ENCODE results near the gene PDGFB. TPM values are rescaled to one million over a fixed set of nuclear protein-coding genes. Genes with fewer than 3 reads are reported as not detected.
A peak's percentile ranks its signal among the peaks of the same experiment; 100 is the strongest.

PDGFB gene
- total and polyA plus RNA-seq, 9 of the 15 experiments (the other 6 are each of a cell fraction or from before 2014, with no cell fraction given): 0.07 to 4.0 (median 0.48) TPM; not detected in 1

- peak overlapping the region; percentile 63 for H3K4me2 ChIP-seq (ENCODE audit: insufficient read depth, low read length)
- peak in 3 of 4 experiments; percentile 31 to 54 (median 51) for DNase-seq (ENCODE audit: extremely low read depth in 1 of 4, low spot score in 3 of 4)
- H3K36me3 ChIP-seq (ENCODE audit: control insufficient read depth, insufficient read depth, low read length): no peaks in the 10 kb centered on the region
- no peaks in the 10 kb centered on the region; the same call in 2 of the 3 replicates for H3K79me2 ChIP-seq (ENCODE audit: control insufficient read depth, insufficient read depth, low read length)
- no peak overlapping the region for H3K27ac ChIP-seq (ENCODE audit: extremely low read depth, low read depth, low read length)
- peaks cover 0 to 4% of the 10 kb centered on the region in 2 experiments; a peak in 2 of 5 replicates for H3K27me3 ChIP-seq (ENCODE audit: control insufficient read depth in 2 of 2, insufficient read depth in 2 of 2, low read length in 2 of 2)
- 3% methylated on average over 6 of the region's 78 CpGs for WGBS (ENCODE audit: insufficient coverage, low coverage, missing lambda C conversion rate)
- peak; percentile 15; the same call in 1 of the 3 replicates for ATAC-seq
- no peaks in the 10 kb centered on the region for H3K9me3 ChIP-seq (replicated peaks; ENCODE audit: control insufficient read depth, insufficient read depth, low read depth, low read length)
- in situ Hi-C loops (cut with MboI): no loop called here
- intact Hi-C loops (cut with micrococcal nuclease): loop anchor here (10.0 kb wide), 1 partner anchor 62 kb away; no protein-coding TSS in a partner anchor
- H4K20me1 ChIP-seq (replicated peaks; ENCODE audit: control insufficient read depth, insufficient read depth, low read length): no peaks in the 10 kb centered on the region; the same call in 1 of the 2 replicates
- POLR2A ChIA-PET: no interaction called here
- H2AFZ ChIP-seq (ENCODE audit: low read depth, low read length): peak overlapping the region; percentile 74; the same call in 1 of the 2 replicates
- no TSS peak for BruUV-seq (replicated peaks)
- no peaks in the 10 kb centered on the region for H3K9me1 ChIP-seq (ENCODE audit: control insufficient read depth, insufficient read depth, low read length)
- H3K9ac ChIP-seq (ENCODE audit: insufficient read depth in 1 of 2, low read depth in 2 of 2, low read length in 2 of 2): peak overlapping the region in 1 of 2 experiments; percentile 84; a peak in 2 of 4 replicates
- CTCF ChIA-PET (ENCODE audit: low intra/inter-chr PET ratio): no interaction called here
- H3K4me3 ChIP-seq: peak overlapping the region; percentile 31
- FAIRE-seq: no peak
- H3K4me1 ChIP-seq (replicated peaks in 1 of 2; ENCODE audit: control insufficient read depth in 2 of 2, insufficient read depth in 2 of 2, low read length in 2 of 2): peaks cover 22 to 62% of the 10 kb centered on the region in 2 experiments; a peak in 4 of 5 replicates
- TF ChIP-seq BDP1 (IDR thresholded peaks at IDR 0.05; ENCODE audit: insufficient read depth, insufficient read length) (no peak), SMARCA4 (IDR thresholded peaks at IDR 0.05) (no peak), RBM25 (IDR thresholded peaks at IDR 0.05; ENCODE audit: low read depth, low read length, severe bottlenecking) (peak; percentile 29), CCAR2 (IDR thresholded peaks at IDR 0.05; ENCODE audit: low read depth, low read length) (no peak), ARID1B (IDR thresholded peaks at IDR 0.05) (peak; percentile 24; the same call in 1 of the 2 replicates), PHF8 (IDR thresholded peaks at IDR 0.05; ENCODE audit: borderline replicate concordance, low read length) (no peak), DPF2 (IDR thresholded peaks at IDR 0.05) (0 out of 2 replicates have a peak, but pooled peaks have one; percentile 21), RBBP5 (IDR thresholded peaks at IDR 0.05; ENCODE audit: borderline replicate concordance, insufficient read depth, low read length, poor library complexity, severe bottlenecking) (peak; percentile 1), GABPB2 (CRISPR knock-in tag; conservative IDR thresholded peaks at IDR 0.05) (no peak), MCM2 (IDR thresholded peaks at IDR 0.05; ENCODE audit: low read depth) (no peak), SNRNP70 (optimal IDR thresholded peaks at IDR 0.05; ENCODE audit: low read depth, low read length) (no peak), ZSCAN29 (IDR thresholded peaks at IDR 0.05) (no peak), E4F1 (CRISPR knock-in tag; IDR thresholded peaks at IDR 0.05; ENCODE audit: borderline replicate concordance) (no peak), MYC (IDR thresholded peaks at IDR 0.05; ENCODE audit: low read depth, low read length) (no peak), MYC (CRISPR knock-in tag; IDR thresholded peaks at IDR 0.05; ENCODE audit: borderline replicate concordance, low read depth) (no peak), TBL1XR1 (IDR thresholded peaks at IDR 0.05; ENCODE audit: low read length in 2 of 2) (no peak), POLR2B (IDR thresholded peaks at IDR 0.05; ENCODE audit: low read depth, partially characterized antibody) (no peak), U2AF2 (optimal IDR thresholded peaks at IDR 0.05; ENCODE audit: low read depth, low read length) (no peak), ZC3H8 (IDR thresholded peaks at IDR 0.05) (no peak), PKNOX1 (IDR thresholded peaks at IDR 0.05) (no peak)
Observed at GRCh38 chr22:39242595-39243438, 2.0 kb downstream of the PDGFB start.

Measured in K562 (cell line).